GM12878 (cell line): ENCODE data around the gene STAMBPL1. TPM values are rescaled to one million over a fixed set of nuclear protein-coding genes. Genes with fewer than 3 reads are reported as not detected.

Experiments
- ATAC-seq: fragments of 200-7000 bp; cut with Tn5 transposase; 3 replicates; pipeline ENCODE4 v1.9.1; 2020; ENCODE audit warnings: mild to moderate bottlenecking, moderate library complexity
- BruUV-seq: library from RNA; stranded (reverse); fragments of 400-500 nt; replicated peaks from 2 replicates; lab custom pipeline; 2021; lab: Mats Ljungman, UMichigan
- CTCF ChIA-PET: fragments of 300-600 bp; sonication (Branson Sonifier 250); formaldehyde crosslinking; extraction: SDS; loops from one replicate; lab custom pipeline; 2021; ENCODE audit warnings: inconsistent platforms; lab: Yijun Ruan, JAX
- POLR2A ChIA-PET: fragments of 350-600 bp; formaldehyde crosslinking; extraction: SDS; loops from one replicate; lab custom pipeline; 2021; ENCODE audit warnings: inconsistent platforms; lab: Charles Lee
- RAD21 ChIA-PET: fragments of 300-600 bp; sonication (Branson Sonifier 250); formaldehyde crosslinking; loops from one replicate; lab custom pipeline; 2023; ENCODE audit warnings: antibody characterized with exemption; ENCODE audit not compliant: unreplicated experiment; lab: Charles Lee
- SMC1A ChIA-PET: fragments of 300-600 bp; sonication (Branson Sonifier 250); formaldehyde crosslinking; loops from one replicate; lab custom pipeline; 2023; ENCODE audit not compliant: unreplicated experiment, uncharacterized antibody; lab: Charles Lee
- DNase-seq: peaks from one replicate; pipeline ENCODE4 v3.0.0-alpha.2; 2011; ENCODE audit warnings: low read depth, low spot score
- FAIRE-seq: peaks from 3 replicates; lab custom pipeline; 2011; peaks lifted over from hg19 to GRCh38; lab: Jason Lieb, UNC
- H2AFZ ChIP-seq: 2 replicates; pipeline ENCODE4 v1.6.0; 2011; ENCODE audit warnings: low read depth, low read length, control low read depth; ENCODE audit not compliant: control insufficient read depth
- H3K27ac ChIP-seq: 2 replicates; pipeline ENCODE4 v1.5.1; 2011; ENCODE audit warnings: control low read depth; ENCODE audit not compliant: control insufficient read depth, insufficient read depth
- H3K27me3 ChIP-seq, 2 experiments: replicated peaks in 1 of 2; 2 replicates each; pipeline versions ENCODE4 v1.6.0 to v1.6.1; 2011; ENCODE audit warnings: low read length in 1 of 2; ENCODE audit not compliant: control insufficient read depth in 2 of 2, insufficient read depth in 2 of 2
- H3K36me3 ChIP-seq, 2 experiments: 2 replicates each; pipeline ENCODE4 v1.5.1; 2011; ENCODE audit warnings: low read length in 1 of 2; ENCODE audit not compliant: control insufficient read depth in 2 of 2, insufficient read depth in 2 of 2
- H3K4me1 ChIP-seq: 2 replicates; pipeline ENCODE4 v1.6.1; 2011; ENCODE audit warnings: mild to moderate bottlenecking, low read length, moderate library complexity, mixed read lengths; ENCODE audit not compliant: control insufficient read depth, insufficient read depth
- H3K4me2 ChIP-seq: 2 replicates; pipeline ENCODE4 v1.6.0; 2011; ENCODE audit warnings: control low read depth; ENCODE audit not compliant: control insufficient read depth, insufficient read depth
- H3K4me3 ChIP-seq: fragments of 200-600 bp; sonication (generic); 2 replicates; pipeline ENCODE4 v1.5.1; 2016
- H3K79me2 ChIP-seq: 2 replicates; pipeline ENCODE4 v1.6.0; 2011; ENCODE audit warnings: low read length; ENCODE audit not compliant: control insufficient read depth, insufficient read depth
- H3K9ac ChIP-seq: 2 replicates; pipeline ENCODE4 v1.8.0; 2011; ENCODE audit warnings: low read length, control low read depth, mixed read lengths; ENCODE audit not compliant: control insufficient read depth, insufficient read depth
- H3K9me3 ChIP-seq: replicated peaks from 3 replicates; pipeline ENCODE4 v1.5.1; 2011; ENCODE audit warnings: mild to moderate bottlenecking, low read length; ENCODE audit not compliant: control insufficient read depth, insufficient read depth
- H4K20me1 ChIP-seq: 2 replicates; pipeline ENCODE4 v1.6.0; 2011; ENCODE audit not compliant: control insufficient read depth, insufficient read depth
- ATF7 ChIP-seq: fragments of 450-650 bp; IDR thresholded peaks from 2 replicates; pipeline ENCODE4 v1.6.1; 2016; ENCODE audit warnings: low read depth, mild to moderate bottlenecking
- EZH2 ChIP-seq: IDR thresholded peaks from 2 replicates; pipeline ENCODE4 v1.6.1; 2012; ENCODE audit warnings: low read depth, mild to moderate bottlenecking, control low read depth, inconsistent platforms, low read length, borderline replicate concordance; ENCODE audit not compliant: control insufficient read depth
- KLF5 ChIP-seq: fragments of 450-650 bp; IDR thresholded peaks from 2 replicates; pipeline ENCODE4 v1.6.1; 2014; ENCODE audit warnings: mild to moderate bottlenecking; ENCODE audit not compliant: partially characterized antibody
- PRDM15 ChIP-seq: fragments of 450-650 bp; formaldehyde crosslinking; IDR thresholded peaks from 2 replicates; pipeline ENCODE4 v1.4.0; 2020; ENCODE audit warnings: mild to moderate bottlenecking, moderate library complexity
- STAT1 ChIP-seq: fragments of 450-650 bp; conservative IDR thresholded peaks from 2 replicates; pipeline ENCODE4 v1.6.1; 2014; ENCODE audit warnings: antibody characterized with exemption, mild to moderate bottlenecking
- ZBTB33 ChIP-seq: fragments of 450-650 bp; IDR thresholded peaks from 2 replicates; pipeline ENCODE4 v1.6.1; 2017; ENCODE audit warnings: mild to moderate bottlenecking
- WGBS: methylation state at CpG from one replicate; pipeline ENCODE4 v1.1.6; 2016; ENCODE audit warnings: low lambda C conversion rate; ENCODE audit not compliant: insufficient replicate concordance, insufficient coverage; ENCODE audit errors: missing lambda C conversion rate; 5-methylcytosine and 5-hydroxymethylcytosine counted together
- in situ Hi-C: fragments of 300-500 bp; cut with MboI; formaldehyde crosslinking; loops from 9 replicates; pipeline ENCODE4 v1.14.3; 2018; ENCODE audit warnings: mixed read lengths
- intact Hi-C: fragments of 100-400 bp; cut with micrococcal nuclease; formaldehyde crosslinking; loops from one replicate; pipeline ENCODE4 v1.14.2; 2022; ENCODE audit not compliant: unreplicated experiment
- polyA plus RNA-seq, 11 experiments: library from polyadenylated mRNA; depleted of rRNA in 4 of 11; unstranded in 6 of 11; stranded (reverse) in 5 of 11; fragments of >200 nt; fragmentation: Nextera tagmentation in 4 of 11; fragmentation: Illumina TruSeq in 1 of 11; extraction: Ambion mirVana in 4 of 11; extraction: Trizol in 1 of 11; gene quantifications; 1 replicate in 1 of 11; 2 replicates in 10 of 11; pipeline versions ENCODE4 v1.2.1 to v1.2.3, GENCODE V29; 2011 to 2016; ENCODE audit warnings: inconsistent platforms in 2 of 11, missing spikeins in 2 of 11, low read depth in 1 of 11
- total RNA-seq, 4 experiments: library from RNA; depleted of rRNA in 3 of 4; stranded (reverse); fragments of >200 nt in 3 of 4; fragmentation: Illumina TruSeq in 1 of 4; extraction: Trizol in 1 of 4; gene quantifications; 2 replicates each; pipeline versions ENCODE4 v1.2.1 to v1.2.3, GENCODE V29; 2013 to 2021

The STAMBPL1 gene
- total and polyA plus RNA-seq, 10 of the 15 experiments (the other 5 are each of a cell fraction or from before 2014, with no cell fraction given) = 7.5 to 44.1 (median 25.4) TPM

- TF ChIP-seq ZBTB33 (no peak), EZH2 (no peak)
Observed at GRCh38 chr10:88968391-88968790, 88.3 kb downstream of the STAMBPL1 start (continued).

GRCh38 chr10:88971221-88972061 lies 91.4 kb downstream of the STAMBPL1 start:
- WGBS = 85% methylated on average over 4 of the region's 5 CpGs
- no TSS peak for BruUV-seq
- POLR2A ChIA-PET = no interaction called here

More at GRCh38 chr10:88971221-88972061, 91.4 kb downstream of the STAMBPL1 start:
- H3K36me3 ChIP-seq = no peaks in the 10 kb centered on the region
- no peak overlapping the region for H3K9ac ChIP-seq
- no peak overlapping the region for H3K4me3 ChIP-seq
- intact Hi-C loops = no loop called here
- no peaks in the 10 kb centered on the region for H3K4me1 ChIP-seq
- TF ChIP-seq STAT1 = no peak
- TF ChIP-seq KLF5 = no peak
- no peak for TF ChIP-seq ATF7
- TF ChIP-seq PRDM15 (CRISPR knock-in tag) = no peak
- TF ChIP-seq, all 136 proteins: peak for 0
- no peaks in the 10 kb centered on the region for H3K9me3 ChIP-seq
- ATAC-seq (no peak), FAIRE-seq (no peak), DNase-seq (no peak)
- no peak overlapping the region for H3K4me2 ChIP-seq
- no peaks in the 10 kb centered on the region for H4K20me1 ChIP-seq
- no peak overlapping the region for H2AFZ ChIP-seq
- no peak overlapping the region for H3K27ac ChIP-seq
- H3K27me3 ChIP-seq = no peaks in the 10 kb centered on the region
- RAD21 ChIA-PET = no interaction called here
- CTCF ChIA-PET = interaction anchor here (0.6 to 2.6 kb wide), 4 partner anchors 16 to 247 kb away, joined by 3 to 8 read pairs (median 4); no protein-coding TSS in a partner anchor
- in situ Hi-C loops = no loop called here
- SMC1A ChIA-PET = interaction anchor here (0.5 to 1.3 kb wide), 7 partner anchors 8 to 173 kb away, joined by 3 to 4 read pairs (median 3); no protein-coding TSS in a partner anchor
- H3K79me2 ChIP-seq = no peaks in the 10 kb centered on the region
